GM18868 (cell line): ENCODE measurements around the gene PAQR7.

Source experiments
- ATAC-seq: cut with Tn5 transposase; IDR thresholded peaks from one replicate; pipeline ENCODE4 v1.9.1; 2021; ENCODE audit warnings: mild to moderate bottlenecking, moderate library complexity; ENCODE audit not compliant: unreplicated experiment

Gene PAQR7

GRCh38 chr1:25819491-25820246, 55.8 kb downstream of the PAQR7 start, which contains the start of gene MTFR1L:
Gene MTFR1L, plus strand, starts transcription at chr1:25819954. Its CDS starts 3,151 bp downstream, at chr1:25823105.
- ATAC-seq, result peak; percentile 82

GRCh38 chr1:25818569-25818968, 56.9 kb downstream of the PAQR7 start:
- no peak for ATAC-seq

GRCh38 chr1:25817840-25818501, 57.5 kb downstream of the PAQR7 start:
- no peak for ATAC-seq

GRCh38 chr1:25816112-25816718, 59.3 kb downstream of the PAQR7 start:
- ATAC-seq, result no peak

- ATAC-seq, result no peak
Measured at GRCh38 chr1:25815208-25816111, 60.0 kb downstream of the PAQR7 start.

- ATAC-seq, result no peak
Measured at GRCh38 chr1:25814549-25815087, 60.9 kb downstream of the PAQR7 start.

- no peak for ATAC-seq
Measured at GRCh38 chr1:25813734-25814471, 61.6 kb downstream of the PAQR7 start.

- no peak for ATAC-seq
Measured at GRCh38 chr1:25813071-25813733, 62.3 kb downstream of the PAQR7 start.
